Measurements from ENCODE around the gene PDZD11. TPM values are rescaled to one million over a fixed set of nuclear protein-coding genes. Genes with fewer than 3 reads are reported as not detected.

PDZD11 gene
- total and polyA plus RNA-seq, 9 donors, result 9.4 to 93.4 (median 26.1) TPM

- Histone ChIP-seq H3K4me3 (no peak overlapping the region), H3K27ac (no peak overlapping the region), H3K27me3 (no peaks in the 10 kb centered on the region), H3K36me3 (no peaks in the 10 kb centered on the region), H3K4me1 (ENCODE audit: insufficient read depth) (no peaks in the 10 kb centered on the region), H3K9me3 (no peaks in the 10 kb centered on the region)
- no peak for DNase-seq
- 30 to 49% (median 38%) methylated on average over 3 of the region's 3 CpGs for WGBS, 3 donors
- intact Hi-C loops (cut with DNase I), result no loop called here
- TF ChIP-seq, protein P1, sequence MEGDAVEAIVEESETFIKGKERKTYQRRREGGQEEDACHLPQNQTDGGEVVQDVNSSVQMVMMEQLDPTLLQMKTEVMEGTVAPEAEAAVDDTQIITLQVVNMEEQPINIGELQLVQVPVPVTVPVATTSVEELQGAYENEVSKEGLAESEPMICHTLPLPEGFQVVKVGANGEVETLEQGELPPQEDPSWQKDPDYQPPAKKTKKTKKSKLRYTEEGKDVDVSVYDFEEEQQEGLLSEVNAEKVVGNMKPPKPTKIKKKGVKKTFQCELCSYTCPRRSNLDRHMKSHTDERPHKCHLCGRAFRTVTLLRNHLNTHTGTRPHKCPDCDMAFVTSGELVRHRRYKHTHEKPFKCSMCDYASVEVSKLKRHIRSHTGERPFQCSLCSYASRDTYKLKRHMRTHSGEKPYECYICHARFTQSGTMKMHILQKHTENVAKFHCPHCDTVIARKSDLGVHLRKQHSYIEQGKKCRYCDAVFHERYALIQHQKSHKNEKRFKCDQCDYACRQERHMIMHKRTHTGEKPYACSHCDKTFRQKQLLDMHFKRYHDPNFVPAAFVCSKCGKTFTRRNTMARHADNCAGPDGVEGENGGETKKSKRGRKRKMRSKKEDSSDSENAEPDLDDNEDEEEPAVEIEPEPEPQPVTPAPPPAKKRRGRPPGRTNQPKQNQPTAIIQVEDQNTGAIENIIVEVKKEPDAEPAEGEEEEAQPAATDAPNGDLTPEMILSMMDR (IDR thresholded peaks at IDR 0.05), result no peak
- TF ChIP-seq EP300 (IDR thresholded peaks at IDR 0.05), result no peak
- no peak for TF ChIP-seq POLR2A (IDR thresholded peaks at IDR 0.05)
Observed at GRCh38 chrX:70264784-70265183, 24.9 kb downstream of the PDZD11 start.

GRCh38 chrX:70262952-70263567 lies 26.7 kb downstream of the PDZD11 start:
- intact Hi-C loops (cut with DNase I), result no loop called here

GRCh38 chrX:70260104-70260503 lies 29.6 kb downstream of the PDZD11 start, which contains the start of gene P2RY4:
Gene P2RY4, minus strand, starts transcription at chrX:70260204. Its CDS starts 580 bp downstream, at chrX:70259624.
- intact Hi-C loops (cut with DNase I), result no loop called here
- WGBS, 3 donors, result 62 to 66% (median 63%) methylated on average over 4 of the region's 4 CpGs

More at GRCh38 chrX:70262952-70263567, 26.7 kb downstream of the PDZD11 start:
- no peaks in the 10 kb centered on the region for H3K9me3 ChIP-seq
- no peak overlapping the region for H3K27ac ChIP-seq
- peak; percentile 25 to 62 (median 32) for DNase-seq
- no peaks in the 10 kb centered on the region for H3K36me3 ChIP-seq
- no peaks in the 10 kb centered on the region for H3K27me3 ChIP-seq
- WGBS, 3 donors, result 9 to 22% (median 12%) methylated on average over 7 of the region's 7 CpGs
- H3K4me3 ChIP-seq, result no peak overlapping the region
- TF ChIP-seq POLR2A (IDR thresholded peaks at IDR 0.05), result no peak
- no peak for TF ChIP-seq EP300 (IDR thresholded peaks at IDR 0.05)
- TF ChIP-seq, protein P1 (IDR thresholded peaks at IDR 0.05), result peak in 2 of 3 donors; percentile 14 to 32
- no peaks in the 10 kb centered on the region for H3K4me1 ChIP-seq (ENCODE audit: insufficient read depth)

DNA sequence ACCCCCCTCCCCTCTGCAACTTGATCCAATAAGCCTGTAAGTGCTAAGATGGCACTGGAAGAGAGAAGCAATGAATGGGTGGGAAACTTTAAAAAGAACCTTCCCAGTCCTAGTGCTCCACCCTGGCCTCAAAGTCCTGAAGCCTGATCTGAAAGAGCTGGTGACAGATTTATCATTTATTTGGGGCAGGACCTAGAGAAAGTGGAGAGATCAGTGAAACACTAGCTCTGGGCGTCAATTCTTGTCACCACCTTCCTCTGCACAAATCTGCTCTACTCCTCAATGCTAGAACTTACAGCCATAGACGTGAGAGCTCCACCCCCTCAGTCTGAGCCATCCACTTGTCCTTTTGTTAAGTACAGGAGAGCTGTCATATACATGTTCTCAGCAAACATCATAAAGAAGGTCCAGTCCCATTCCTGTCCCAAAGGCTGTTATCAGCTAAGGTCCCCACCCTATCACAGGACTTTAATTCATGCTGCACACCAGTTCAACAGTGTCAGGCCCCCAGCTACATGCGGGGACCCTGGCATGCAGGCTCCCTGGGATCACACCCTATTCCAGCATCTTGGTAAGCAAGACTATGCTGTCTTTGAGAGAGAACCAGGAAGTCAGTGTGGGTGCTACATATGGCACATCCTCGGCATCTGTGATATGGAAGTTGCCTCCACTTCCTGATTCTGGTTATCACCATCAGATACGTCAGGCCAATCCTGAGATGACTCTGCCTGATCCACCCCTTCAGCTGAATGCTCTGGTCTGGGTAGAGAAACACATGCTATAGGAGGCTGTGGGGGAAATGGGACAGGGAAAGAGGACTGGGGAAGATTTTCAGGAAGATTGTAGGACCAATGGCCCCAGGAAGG lies 32.1 kb downstream of the PDZD11 start:
- no peak overlapping the region for H3K4me3 ChIP-seq
- no peak overlapping the region for H3K27ac ChIP-seq
- TF ChIP-seq POLR2A (IDR thresholded peaks at IDR 0.05) (no peak), EP300 (IDR thresholded peaks at IDR 0.05) (no peak)
- TF ChIP-seq, protein P1 (IDR thresholded peaks at IDR 0.05), result no peak
- H3K9me3 ChIP-seq, result no peaks in the 10 kb centered on the region
- intact Hi-C loops (cut with DNase I), result no loop called here
- no peaks in the 10 kb centered on the region for H3K4me1 ChIP-seq (ENCODE audit: insufficient read depth)
- no peaks in the 10 kb centered on the region for H3K27me3 ChIP-seq
- no peak for DNase-seq
- WGBS, 3 donors, result 63 to 66% (median 65%) methylated on average over 5 of the region's 5 CpGs
- no peaks in the 10 kb centered on the region for H3K36me3 ChIP-seq

More at GRCh38 chrX:70260104-70260503, 29.6 kb downstream of the PDZD11 start, which contains the start of gene P2RY4:
- H3K27ac ChIP-seq, result no peak within 1 kb of the TSS
- H3K9me3 ChIP-seq, result no peaks in the 10 kb centered on the region
- no peaks in the 10 kb centered on the region for H3K27me3 ChIP-seq
- no peak for DNase-seq
- no peaks in the 10 kb centered on the region for H3K4me1 ChIP-seq (ENCODE audit: insufficient read depth)
- H3K36me3 ChIP-seq, result no peaks in the 10 kb centered on the region
- TF ChIP-seq, protein P1 (IDR thresholded peaks at IDR 0.05), result no peak
- no peak for TF ChIP-seq POLR2A (IDR thresholded peaks at IDR 0.05)
- H3K4me3 ChIP-seq, result no peak within 1 kb of the TSS
